MCF 10A (cell line): ENCODE results near the gene TLE3. TPM values are rescaled to one million over a fixed set of nuclear protein-coding genes. Genes with fewer than 3 reads are reported as not detected.

Source experiments
- BruUV-seq: library from RNA; stranded (reverse); fragments of 400-500 nt; replicated peaks from 2 replicates; lab custom pipeline; 2021; lab: Mats Ljungman, UMichigan
- CTCF ChIA-PET: fragments of 300-600 bp; sonication (Branson Sonifier 250); formaldehyde crosslinking; extraction: SDS; loops from one replicate; lab custom pipeline; 2021; ENCODE audit warnings: antibody characterized with exemption, inconsistent platforms; lab: Yijun Ruan, JAX
- POLR2A ChIA-PET: fragments of 300-600, 350-650 bp; sonication (Branson Sonifier 250); formaldehyde crosslinking; extraction: SDS; loops from one replicate; lab custom pipeline; 2020; ENCODE audit warnings: antibody characterized with exemption, inconsistent platforms; lab: Yijun Ruan, JAX
- DNase-seq: peaks from one replicate; pipeline ENCODE4 v3.0.0-alpha.2; 2018; ENCODE audit not compliant: unreplicated experiment
- H3K27ac Mint-ChIP-seq: one replicate; pipeline ENCODE4 v1.8.0; 2022; ENCODE audit warnings: mild to moderate bottlenecking, low read depth, mixed read lengths; ENCODE audit not compliant: unreplicated experiment
- H3K27me3 Mint-ChIP-seq: one replicate; pipeline ENCODE4 v1.8.0; 2022; ENCODE audit warnings: mixed read lengths; ENCODE audit not compliant: insufficient read depth, unreplicated experiment
- H3K36me3 Mint-ChIP-seq: one replicate; pipeline ENCODE4 v1.8.0; 2022; ENCODE audit warnings: mild to moderate bottlenecking, moderate library complexity, mixed read lengths; ENCODE audit not compliant: insufficient read depth, unreplicated experiment
- H3K4me1 Mint-ChIP-seq: one replicate; pipeline ENCODE4 v1.8.0; 2022; ENCODE audit warnings: mixed read lengths; ENCODE audit not compliant: insufficient read depth, unreplicated experiment
- H3K4me3 Mint-ChIP-seq: one replicate; pipeline ENCODE4 v1.8.0; 2022; ENCODE audit warnings: mild to moderate bottlenecking, moderate library complexity, mixed read lengths; ENCODE audit not compliant: unreplicated experiment
- H3K9me3 Mint-ChIP-seq: one replicate; pipeline ENCODE4 v1.8.0; 2022; ENCODE audit warnings: mixed read lengths; ENCODE audit not compliant: unreplicated experiment
- intact Hi-C: fragments of 100-400 bp; cut with micrococcal nuclease; formaldehyde crosslinking; loops from 2 replicates; pipeline ENCODE4 v1.14.1; 2022
- total RNA-seq: library from RNA; stranded (reverse); gene quantifications from 2 replicates; pipeline ENCODE4 v1.2.3, GENCODE V29; 2022
- TF ChIP-seq, protein P1 (sequence below): fragments of 200-600 bp; IDR thresholded peaks from one replicate; pipeline ENCODE4 v1.8.0; 2022; ENCODE audit warnings: antibody characterized with exemption, mild to moderate bottlenecking; ENCODE audit not compliant: unreplicated experiment

TLE3 gene
- total RNA-seq, 1 experiment from 2014 or later: 23.2 TPM

DNA sequence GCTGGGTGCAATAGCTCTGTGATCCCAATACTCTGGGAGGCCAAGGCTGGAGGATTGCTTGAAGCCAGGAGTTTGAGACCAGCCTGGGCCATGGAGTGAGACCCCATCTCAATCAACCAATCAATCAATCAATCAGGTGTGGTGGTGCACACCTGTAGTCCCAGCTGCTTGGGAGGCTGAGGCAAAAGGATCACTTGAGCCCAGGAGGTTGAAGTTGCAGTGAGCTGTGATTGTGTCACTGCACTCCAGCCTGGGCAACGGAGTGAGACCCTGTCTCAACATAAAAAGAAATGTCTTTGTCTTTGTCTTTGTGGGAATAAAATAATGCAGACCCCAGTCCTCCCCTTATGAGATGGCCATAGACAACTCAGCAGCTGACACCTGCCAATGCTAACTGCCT lies 34.9 kb upstream of the TLE3 start:
- H3K4me3 Mint-ChIP-seq: no peak overlapping the region
- ChIA-PET POLR2A (no interaction called here), CTCF (no interaction called here)
- intact Hi-C loops: no loop called here
- DNase-seq: no peak
- TF ChIP-seq, protein P1, sequence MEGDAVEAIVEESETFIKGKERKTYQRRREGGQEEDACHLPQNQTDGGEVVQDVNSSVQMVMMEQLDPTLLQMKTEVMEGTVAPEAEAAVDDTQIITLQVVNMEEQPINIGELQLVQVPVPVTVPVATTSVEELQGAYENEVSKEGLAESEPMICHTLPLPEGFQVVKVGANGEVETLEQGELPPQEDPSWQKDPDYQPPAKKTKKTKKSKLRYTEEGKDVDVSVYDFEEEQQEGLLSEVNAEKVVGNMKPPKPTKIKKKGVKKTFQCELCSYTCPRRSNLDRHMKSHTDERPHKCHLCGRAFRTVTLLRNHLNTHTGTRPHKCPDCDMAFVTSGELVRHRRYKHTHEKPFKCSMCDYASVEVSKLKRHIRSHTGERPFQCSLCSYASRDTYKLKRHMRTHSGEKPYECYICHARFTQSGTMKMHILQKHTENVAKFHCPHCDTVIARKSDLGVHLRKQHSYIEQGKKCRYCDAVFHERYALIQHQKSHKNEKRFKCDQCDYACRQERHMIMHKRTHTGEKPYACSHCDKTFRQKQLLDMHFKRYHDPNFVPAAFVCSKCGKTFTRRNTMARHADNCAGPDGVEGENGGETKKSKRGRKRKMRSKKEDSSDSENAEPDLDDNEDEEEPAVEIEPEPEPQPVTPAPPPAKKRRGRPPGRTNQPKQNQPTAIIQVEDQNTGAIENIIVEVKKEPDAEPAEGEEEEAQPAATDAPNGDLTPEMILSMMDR: no peak
- H3K4me1 Mint-ChIP-seq: no peaks in the 10 kb centered on the region
- no peaks in the 10 kb centered on the region for H3K36me3 Mint-ChIP-seq
- no peak overlapping the region for H3K27ac Mint-ChIP-seq
- BruUV-seq: no TSS peak
- peaks cover 17% of the 10 kb centered on the region for H3K27me3 Mint-ChIP-seq
- no peaks in the 10 kb centered on the region for H3K9me3 Mint-ChIP-seq

DNA sequence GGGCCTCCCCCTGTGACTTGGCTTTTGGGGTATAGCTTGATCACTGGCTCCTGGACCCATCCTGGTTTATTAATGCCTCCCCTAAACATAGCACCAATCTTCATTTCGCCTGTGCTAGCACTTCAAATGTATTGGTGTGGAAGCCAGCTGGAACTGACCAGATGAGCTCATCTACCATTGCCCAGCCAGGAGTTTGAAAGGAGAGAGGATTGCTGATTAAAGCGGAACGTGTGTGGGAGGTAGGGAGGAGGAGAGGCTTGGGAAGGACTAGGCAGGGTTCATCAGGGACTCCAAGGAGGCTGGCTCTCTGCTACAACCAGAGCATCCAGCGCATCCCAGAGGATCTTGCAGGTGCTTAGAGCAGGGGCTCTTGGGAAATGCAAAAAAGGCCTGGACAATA lies 34.4 kb upstream of the TLE3 start:
- Mint-ChIP-seq H3K9me3 (no peaks in the 10 kb centered on the region), H3K36me3 (no peaks in the 10 kb centered on the region), H3K4me3 (no peak overlapping the region), H3K27ac (no peak overlapping the region), H3K4me1 (no peaks in the 10 kb centered on the region), H3K27me3 (peaks cover 22% of the 10 kb centered on the region)
- BruUV-seq: no TSS peak
- TF ChIP-seq, protein P1: no peak
- CTCF ChIA-PET: no interaction called here
- DNase-seq: no peak
- intact Hi-C loops: no loop called here
- POLR2A ChIA-PET: no interaction called here

DNA sequence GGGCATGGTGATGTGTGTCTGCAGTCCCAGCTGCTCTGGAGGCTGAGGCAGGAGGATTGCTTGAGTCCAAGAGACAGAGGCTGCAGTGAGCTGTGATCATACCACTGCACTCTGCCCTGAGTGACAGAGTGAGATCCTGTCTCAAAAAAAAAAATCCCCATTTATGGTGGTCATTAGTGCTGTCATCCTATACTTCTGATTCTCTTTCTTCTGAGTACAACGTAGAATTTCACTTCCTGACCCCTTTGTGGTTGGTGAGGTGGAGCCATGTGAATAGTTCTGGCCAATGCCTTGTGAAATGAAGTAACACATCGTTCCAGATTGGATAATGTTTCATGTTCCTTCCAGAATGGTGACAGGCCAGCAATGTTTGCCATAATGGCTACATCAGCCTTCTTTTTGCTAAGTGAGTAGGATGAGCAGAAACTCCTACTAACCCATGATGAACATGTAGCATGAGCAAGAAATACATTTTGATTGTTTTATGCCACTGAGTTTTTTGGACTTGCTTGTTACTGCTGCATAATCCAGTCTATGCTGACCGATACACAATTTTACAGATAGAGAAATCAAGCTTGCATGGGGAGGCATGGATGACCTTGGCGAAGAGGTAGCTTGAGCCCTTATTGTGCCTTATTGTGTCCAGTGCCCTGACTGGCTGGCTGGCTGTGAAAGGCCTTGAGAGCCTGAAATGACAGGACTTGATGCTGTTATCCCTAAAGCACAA lies 30.9 kb upstream of the TLE3 start:
- H3K27me3 Mint-ChIP-seq: peaks cover 34% of the 10 kb centered on the region
- H3K4me3 Mint-ChIP-seq: no peak overlapping the region
- TF ChIP-seq, protein P1: no peak
- CTCF ChIA-PET: interaction anchor here (1.2 kb wide), 1 partner anchor 12 kb away, joined by 5 read pairs; no protein-coding TSS in a partner anchor
- no peak overlapping the region for H3K27ac Mint-ChIP-seq
- no peaks in the 10 kb centered on the region for H3K9me3 Mint-ChIP-seq
- POLR2A ChIA-PET: interaction anchor here (0.6 kb wide), 1 partner anchor 302 kb away, joined by 3 read pairs; no protein-coding TSS in a partner anchor
- no peaks in the 10 kb centered on the region for H3K36me3 Mint-ChIP-seq
- DNase-seq: no peak
- intact Hi-C loops: no loop called here
- H3K4me1 Mint-ChIP-seq: no peaks in the 10 kb centered on the region
- BruUV-seq: no TSS peak

DNA sequence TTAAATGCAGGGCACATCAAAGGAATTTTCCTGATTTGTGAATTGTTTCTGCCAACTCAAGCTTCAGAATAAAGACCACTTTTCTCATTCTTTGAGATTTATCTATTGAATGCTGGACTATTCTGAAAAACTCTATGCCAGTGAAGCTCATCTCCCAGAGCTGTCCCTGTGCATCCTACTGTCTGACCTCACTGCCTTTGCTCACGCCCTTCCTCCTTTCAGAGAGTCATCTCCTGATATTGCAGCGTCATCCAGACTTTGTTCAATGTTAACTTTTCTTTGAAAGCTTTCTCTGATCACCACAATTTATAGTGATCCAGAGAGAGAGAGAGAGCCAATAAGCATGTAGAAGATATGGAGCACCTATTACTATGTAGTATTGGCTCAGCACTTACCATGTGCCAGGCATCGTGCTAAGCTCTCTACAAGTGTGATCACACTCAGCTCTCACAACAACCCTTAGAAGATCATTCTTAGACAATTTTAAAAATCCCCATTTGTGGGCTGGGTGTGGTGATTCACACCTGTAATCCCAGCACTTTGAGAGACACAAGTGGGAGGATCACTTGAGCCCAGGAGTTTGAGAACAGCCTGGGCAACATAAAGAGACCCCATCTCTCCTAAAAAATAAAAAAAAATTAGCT lies 30.2 kb upstream of the TLE3 start:
- Mint-ChIP-seq H3K4me3 (no peak overlapping the region), H3K27ac (no peak overlapping the region), H3K27me3 (peaks cover 34% of the 10 kb centered on the region), H3K9me3 (no peaks in the 10 kb centered on the region), H3K4me1 (no peaks in the 10 kb centered on the region), H3K36me3 (no peaks in the 10 kb centered on the region)
- BruUV-seq: no TSS peak
- no peak for DNase-seq
- intact Hi-C loops: no loop called here
- POLR2A ChIA-PET: interaction anchor here (0.6 kb wide), 1 partner anchor 302 kb away, joined by 3 read pairs; no protein-coding TSS in a partner anchor
- CTCF ChIA-PET: interaction anchor here (1.2 kb wide), 1 partner anchor 12 kb away, joined by 5 read pairs; no protein-coding TSS in a partner anchor
- TF ChIP-seq, protein P1: no peak
